DLD1 (cell line): ENCODE measurements around the gene PAM16.
"Not testable (repeated sequence)": the region's sequence is repeated elsewhere in the genome, so short reads cannot be mapped to it uniquely, and the experiment has no call there.

Source experiments
- in situ Hi-C: cut with HindIII; loops from 2 replicates; pipeline ENCODE4 v1.10.0; 2017; ENCODE audit warnings: low sequenced_read_pairs

Gene PAM16

DNA sequence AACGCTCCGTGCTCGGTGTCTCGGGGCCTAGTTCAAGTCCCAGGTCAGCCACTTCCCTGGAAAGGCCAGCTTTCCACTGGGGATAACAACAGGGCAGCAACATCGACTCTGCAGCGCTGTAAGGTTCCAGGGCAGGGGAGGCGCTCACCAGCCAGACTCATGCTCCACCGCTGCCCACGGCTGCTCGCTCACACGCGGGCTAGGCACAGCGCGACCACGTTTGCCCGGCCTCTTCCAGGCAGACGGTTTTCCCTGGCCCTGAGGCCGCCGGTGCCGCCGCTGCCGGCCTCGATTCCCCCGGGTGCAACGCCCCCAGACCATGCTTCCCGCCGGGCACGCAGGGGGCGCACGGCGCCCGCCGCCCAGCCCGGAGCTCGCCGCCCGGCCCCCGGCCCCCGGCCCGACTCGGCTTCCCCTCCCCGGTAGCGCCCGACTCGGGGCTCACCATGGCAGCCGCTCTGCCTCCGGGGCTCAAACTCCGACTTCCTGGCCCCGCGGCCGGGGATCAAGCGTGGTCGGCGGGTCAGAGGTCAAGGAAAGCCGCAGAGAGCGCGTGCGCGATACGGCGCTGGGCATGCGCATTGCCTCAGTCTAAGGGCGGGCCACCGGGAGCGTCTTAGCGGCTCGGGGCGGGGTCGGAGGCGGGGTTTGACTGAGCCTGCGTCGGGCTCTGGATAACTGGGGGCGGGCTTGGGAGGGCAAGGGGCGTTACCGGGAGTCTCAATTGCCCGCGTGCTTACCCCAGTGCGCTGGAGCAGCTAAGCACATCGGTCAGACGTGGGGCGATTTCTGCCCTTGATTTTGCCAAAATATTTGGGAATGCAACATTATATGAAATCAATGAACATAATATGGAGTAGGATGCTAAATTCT lies at the start of gene PAM16:
Gene PAM16, minus strand, starts transcription at position 535 of the 873 bp plus-strand sequence. Its CDS starts 87 bp downstream, at position 448.
- in situ Hi-C loops: no loop called here

- in situ Hi-C loops: no loop called here
These were observed 48.0 kb upstream of the PAM16 start for GRCh38 chr16:4399001-4399730.

GRCh38 chr16:4395055-4395726 lies 44.1 kb upstream of the PAM16 start:
- in situ Hi-C loops: no loop called here

- in situ Hi-C loops: not testable (repeated sequence)
These were observed 42.7 kb upstream of the PAM16 start for GRCh38 chr16:4393850-4394249.

- in situ Hi-C loops: no loop called here
These were observed 42.1 kb upstream of the PAM16 start for GRCh38 chr16:4393240-4393600.

DNA sequence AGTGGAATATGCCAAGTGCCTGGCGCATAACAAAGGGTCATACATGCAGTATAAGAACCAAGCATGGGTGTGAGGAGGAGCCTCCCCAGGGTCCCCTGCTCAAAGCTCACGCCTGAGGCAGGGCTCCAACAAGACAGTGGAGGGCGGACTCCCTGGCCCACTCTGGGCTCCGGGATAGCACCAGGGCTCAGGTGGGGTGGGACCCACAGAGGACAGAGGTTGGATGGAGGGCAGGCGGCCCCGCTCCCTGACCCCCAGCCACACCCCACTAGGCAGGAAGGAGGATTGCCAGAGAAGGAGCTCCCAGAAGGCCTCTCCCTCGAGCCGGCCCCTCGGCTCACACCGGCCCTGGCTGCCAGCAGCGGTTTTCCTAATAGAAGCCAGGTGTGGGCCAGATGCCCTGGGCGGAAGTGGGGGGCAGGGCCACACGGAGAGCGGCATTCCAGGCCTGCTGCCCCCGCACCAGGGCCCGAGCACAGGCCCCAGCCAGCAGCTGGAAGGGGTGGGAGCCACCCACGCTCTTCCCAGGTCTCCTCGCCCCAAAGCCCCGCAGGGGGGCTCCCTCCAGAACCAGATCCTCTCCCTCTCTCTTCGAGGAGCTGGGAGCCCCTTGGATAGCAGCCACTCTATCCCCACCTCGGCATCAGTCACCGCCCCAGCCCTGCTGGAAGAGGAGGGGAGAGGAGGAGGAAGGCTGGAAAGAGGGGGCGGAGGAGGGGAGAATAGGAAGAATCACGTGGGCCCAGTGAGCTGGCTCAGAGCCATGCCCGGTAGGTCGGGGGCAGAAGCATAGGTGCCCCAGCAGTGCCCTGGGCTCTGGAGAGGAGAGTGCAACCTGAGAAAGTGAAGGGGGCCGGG lies 41.5 kb upstream of the PAM16 start:
- in situ Hi-C loops: no loop called here

DNA sequence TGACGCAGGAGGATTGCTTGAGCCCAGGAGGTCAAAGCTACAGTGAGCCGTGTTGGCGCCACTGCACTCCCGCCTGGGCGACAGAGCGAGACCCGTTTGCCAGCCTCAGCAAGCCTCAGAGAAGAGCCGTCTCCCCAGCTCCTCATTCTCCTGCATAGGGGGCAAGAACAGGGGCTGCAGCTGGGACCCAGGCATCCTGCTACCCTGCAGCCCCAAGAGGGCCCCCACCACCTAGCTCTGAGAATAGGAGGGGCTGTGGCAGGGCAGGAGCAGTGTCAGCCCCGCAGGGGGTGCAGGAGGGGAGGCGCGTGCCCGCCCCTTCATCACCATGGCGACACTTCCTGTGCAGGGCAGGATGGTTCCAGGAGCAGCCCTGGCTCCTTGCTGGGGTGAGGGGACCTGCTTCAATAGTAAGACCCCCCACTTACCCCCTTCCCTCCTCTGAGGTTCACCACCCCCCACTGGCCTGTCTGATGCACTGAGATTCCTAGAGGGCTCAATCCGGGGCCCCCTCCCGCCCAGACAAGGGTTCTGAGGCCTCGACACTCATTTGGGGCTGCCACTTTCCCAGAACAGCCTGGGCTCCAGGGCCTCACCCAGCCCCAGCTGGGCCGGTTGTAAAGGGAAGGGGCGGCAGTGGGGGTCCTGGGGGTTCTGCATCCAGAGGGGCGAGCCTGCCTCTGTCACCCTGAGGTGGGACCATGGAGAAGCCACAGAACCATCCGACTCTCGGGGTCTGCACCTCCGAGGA lies 40.7 kb upstream of the PAM16 start:
- in situ Hi-C loops: no loop called here

DNA sequence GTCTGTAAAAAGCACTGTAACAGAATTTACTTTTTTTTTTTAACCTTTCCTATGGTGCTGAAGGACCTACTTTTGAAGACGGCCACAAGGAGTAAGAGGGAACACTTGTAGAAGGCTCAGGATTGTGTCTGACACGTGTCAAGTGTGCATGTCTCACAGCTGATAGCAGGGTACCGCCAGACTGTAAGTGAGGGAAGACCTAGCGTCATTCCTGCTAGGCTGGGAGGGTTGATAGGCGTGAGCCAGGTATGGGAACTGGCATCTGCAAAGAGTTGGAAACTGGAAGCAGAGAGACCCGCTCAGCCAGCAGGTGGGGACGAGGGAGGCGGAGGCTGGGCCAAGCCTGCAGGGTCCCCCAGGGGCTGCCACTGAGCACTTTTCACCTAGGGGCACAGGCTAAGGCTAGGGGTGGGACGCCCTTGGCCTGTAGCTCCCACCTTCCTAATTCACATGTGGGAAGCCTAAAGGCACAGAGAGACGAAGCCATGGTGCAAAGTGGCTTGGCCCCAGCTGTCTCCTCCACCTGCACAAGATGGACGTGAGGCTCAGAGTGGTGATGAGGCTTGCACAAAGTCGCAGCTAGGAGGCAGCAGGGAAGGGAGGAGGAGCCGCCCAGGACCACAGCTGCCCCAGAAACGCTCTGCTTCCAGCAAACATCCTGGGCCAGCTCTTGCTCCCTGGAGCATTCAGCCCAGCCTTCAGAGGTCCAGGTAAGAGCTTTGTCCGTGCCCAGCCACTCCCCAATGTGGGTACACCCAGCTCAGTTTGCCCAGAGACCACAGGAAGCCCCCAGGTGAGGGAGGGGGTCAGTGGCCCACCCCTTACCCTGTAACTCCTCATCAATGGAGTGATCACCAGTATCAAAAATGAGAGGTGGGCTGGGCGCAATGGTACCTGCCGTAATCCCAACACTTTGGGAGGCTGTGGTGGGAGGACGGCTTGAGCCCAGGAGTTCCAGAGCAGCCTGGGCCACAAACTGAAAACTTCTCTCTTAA lies 39.4 kb upstream of the PAM16 start:
- in situ Hi-C loops: no loop called here

- in situ Hi-C loops: no loop called here
These were observed 38.2 kb upstream of the PAM16 start for GRCh38 chr16:4389051-4389955.

GRCh38 chr16:4388271-4389021 lies 37.3 kb upstream of the PAM16 start:
- in situ Hi-C loops: no loop called here

GRCh38 chr16:4387781-4388180 lies 36.7 kb upstream of the PAM16 start:
- in situ Hi-C loops: no loop called here

DNA sequence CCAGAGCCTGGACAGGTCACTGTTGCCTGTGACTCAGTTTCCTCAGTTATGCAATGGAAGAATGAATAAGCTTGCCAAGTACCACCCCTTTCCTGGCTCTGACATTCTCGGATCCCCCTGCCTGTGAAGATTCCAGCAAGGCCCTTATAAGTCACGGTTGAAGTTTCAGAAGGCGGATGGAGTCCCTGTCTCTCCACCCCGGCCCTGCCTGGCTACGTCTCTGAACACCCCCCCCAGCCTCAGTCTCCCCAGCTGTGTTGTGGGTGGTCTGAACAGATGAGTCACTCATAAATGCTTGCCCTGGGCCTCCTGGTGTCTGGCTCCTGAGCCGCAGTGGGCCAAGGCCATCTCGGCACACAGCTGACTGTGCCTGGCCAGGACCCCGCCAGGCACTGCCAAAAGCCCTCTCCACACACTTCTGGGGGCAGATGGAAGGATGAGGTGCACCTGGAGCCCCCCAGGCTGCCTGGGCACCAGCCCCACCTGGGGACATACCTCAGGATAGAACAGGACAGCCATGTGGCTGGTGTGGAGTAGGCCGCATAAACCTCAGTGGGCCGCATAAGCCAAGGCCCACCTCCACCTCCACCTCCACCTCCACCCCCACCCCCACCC lies 35.9 kb upstream of the PAM16 start:
- in situ Hi-C loops: no loop called here

GRCh38 chr16:4386451-4386805 lies 35.3 kb upstream of the PAM16 start:
- in situ Hi-C loops: no loop called here

GRCh38 chr16:4385789-4386450 lies 34.8 kb upstream of the PAM16 start:
- in situ Hi-C loops: no loop called here

GRCh38 chr16:4385066-4385788 lies 34.1 kb upstream of the PAM16 start:
- in situ Hi-C loops: no loop called here
